GM06990 (cell line): ENCODE data around the gene AKTIP.

ENCODE experiments used
- DNase-seq: peaks from one replicate; pipeline ENCODE4 v3.0.0-alpha.2; 2011; ENCODE audit not compliant: insufficient read length; ENCODE audit errors: extremely low read depth
- H3K27me3 ChIP-seq: replicated peaks from 2 replicates; pipeline ENCODE4 v1.6.0; 2011; ENCODE audit warnings: low read length; ENCODE audit not compliant: control insufficient read depth, insufficient read depth
- H3K36me3 ChIP-seq: 2 replicates; pipeline ENCODE4 v1.5.1; 2011; ENCODE audit warnings: low read length; ENCODE audit not compliant: control insufficient read depth, insufficient read depth
- H3K4me3 ChIP-seq: replicated peaks from 2 replicates; pipeline ENCODE4 v1.5.1; 2011; ENCODE audit warnings: low read depth, mild to moderate bottlenecking, control low read depth, low read length
- TF ChIP-seq, protein P1 (sequence below): IDR thresholded peaks from 2 replicates; pipeline ENCODE4 v1.5.1; 2011; ENCODE audit warnings: low read length, control low read depth, mild to moderate bottlenecking, inconsistent platforms; ENCODE audit not compliant: insufficient read depth, poor library complexity, severe bottlenecking

Gene AKTIP

DNA sequence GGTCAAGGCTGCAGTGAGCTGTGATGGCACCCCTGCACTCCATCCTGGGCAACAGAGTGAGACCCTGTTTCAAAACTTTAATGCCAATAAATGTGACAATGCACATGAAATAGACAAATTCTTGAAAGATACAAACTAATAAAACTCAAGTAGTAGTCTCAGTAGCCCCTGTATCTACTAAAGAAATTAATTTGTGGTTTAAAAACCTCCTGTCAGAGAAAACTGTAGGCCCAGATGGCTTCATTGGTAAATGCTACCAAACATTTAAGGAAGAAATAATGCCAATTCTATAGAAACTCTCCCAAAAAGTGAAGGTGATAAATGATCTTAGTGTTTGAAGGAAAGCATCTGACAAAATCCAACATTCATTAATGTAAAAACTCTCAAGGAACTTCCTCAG lies 16.8 kb downstream of the AKTIP start:
- Histone ChIP-seq H3K4me3 (no peak overlapping the region), H3K36me3 (peaks cover 10% of the 10 kb centered on the region), H3K27me3 (no peaks in the 10 kb centered on the region)
- no peak for DNase-seq
- TF ChIP-seq, protein P1, sequence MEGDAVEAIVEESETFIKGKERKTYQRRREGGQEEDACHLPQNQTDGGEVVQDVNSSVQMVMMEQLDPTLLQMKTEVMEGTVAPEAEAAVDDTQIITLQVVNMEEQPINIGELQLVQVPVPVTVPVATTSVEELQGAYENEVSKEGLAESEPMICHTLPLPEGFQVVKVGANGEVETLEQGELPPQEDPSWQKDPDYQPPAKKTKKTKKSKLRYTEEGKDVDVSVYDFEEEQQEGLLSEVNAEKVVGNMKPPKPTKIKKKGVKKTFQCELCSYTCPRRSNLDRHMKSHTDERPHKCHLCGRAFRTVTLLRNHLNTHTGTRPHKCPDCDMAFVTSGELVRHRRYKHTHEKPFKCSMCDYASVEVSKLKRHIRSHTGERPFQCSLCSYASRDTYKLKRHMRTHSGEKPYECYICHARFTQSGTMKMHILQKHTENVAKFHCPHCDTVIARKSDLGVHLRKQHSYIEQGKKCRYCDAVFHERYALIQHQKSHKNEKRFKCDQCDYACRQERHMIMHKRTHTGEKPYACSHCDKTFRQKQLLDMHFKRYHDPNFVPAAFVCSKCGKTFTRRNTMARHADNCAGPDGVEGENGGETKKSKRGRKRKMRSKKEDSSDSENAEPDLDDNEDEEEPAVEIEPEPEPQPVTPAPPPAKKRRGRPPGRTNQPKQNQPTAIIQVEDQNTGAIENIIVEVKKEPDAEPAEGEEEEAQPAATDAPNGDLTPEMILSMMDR = no peak

DNA sequence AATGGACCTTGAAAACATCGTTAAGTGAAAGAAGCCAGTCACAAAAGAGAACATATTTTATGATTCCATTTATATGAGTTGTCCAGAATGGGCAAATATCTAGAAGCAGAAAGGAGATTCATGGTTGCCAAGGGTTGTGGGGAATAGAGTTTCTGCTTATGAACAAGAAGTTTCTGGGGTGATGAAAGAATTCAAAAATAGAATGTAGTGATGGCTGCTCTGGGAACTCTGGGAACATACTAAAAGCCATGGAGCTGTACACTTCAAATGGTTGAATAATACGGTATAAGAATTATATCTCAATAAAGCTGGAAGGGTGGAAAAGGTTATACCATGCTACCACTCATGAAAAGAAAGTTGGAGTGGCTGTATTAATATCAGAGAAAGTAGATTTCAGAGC lies 18.5 kb downstream of the AKTIP start:
- H3K27me3 ChIP-seq = no peaks in the 10 kb centered on the region
- TF ChIP-seq, protein P1 = no peak
- peaks cover 13% of the 10 kb centered on the region for H3K36me3 ChIP-seq

DNA sequence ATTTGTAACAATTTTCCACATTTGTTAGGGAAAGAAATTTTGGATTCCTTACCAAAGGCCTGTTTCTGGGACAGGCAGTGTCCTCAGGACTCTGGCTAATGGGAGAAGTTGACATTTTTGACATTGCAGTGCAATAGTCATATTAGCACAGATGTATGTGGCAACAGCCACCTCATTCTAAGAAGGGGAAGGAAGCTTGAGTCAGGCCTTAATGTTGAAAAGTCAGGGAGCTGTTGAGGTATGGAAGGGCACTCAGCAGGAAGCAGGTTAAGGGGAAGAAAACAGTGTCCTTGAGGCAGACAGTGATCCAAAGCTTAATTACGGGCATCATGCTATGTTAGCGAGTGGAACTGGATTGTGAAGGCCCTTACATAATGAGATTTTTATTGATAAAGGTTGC lies 20.9 kb downstream of the AKTIP start:
- DNase-seq = no peak
- Histone ChIP-seq H3K4me3 (no peak overlapping the region), H3K36me3 (peaks cover 16% of the 10 kb centered on the region), H3K27me3 (no peaks in the 10 kb centered on the region)
- TF ChIP-seq, protein P1 = no peak

More for the DNA sequence above, 18.5 kb downstream of the AKTIP start:
- DNase-seq = no peak
- H3K4me3 ChIP-seq = no peak overlapping the region

DNA sequence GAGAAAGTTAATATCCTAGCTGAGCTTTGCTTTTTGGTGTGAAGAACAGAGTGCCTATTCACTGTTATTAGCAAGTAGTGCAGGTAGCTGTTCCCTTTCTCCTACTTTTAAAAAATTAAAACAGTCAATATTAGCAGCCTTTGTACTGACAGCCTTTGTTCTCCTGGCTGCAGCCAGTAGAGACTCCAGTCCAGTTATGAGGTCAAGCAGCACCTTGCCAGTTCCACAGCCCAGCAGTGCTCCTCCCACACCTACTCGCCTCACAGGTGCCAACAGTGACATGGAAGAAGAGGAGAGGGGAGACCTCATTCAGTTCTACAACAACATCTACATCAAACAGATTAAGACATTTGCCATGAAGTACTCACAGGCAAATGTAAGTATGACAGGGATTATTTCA lies 22.6 kb downstream of the AKTIP start:
- no peak for DNase-seq
- peaks cover 16% of the 10 kb centered on the region for H3K36me3 ChIP-seq
- no peaks in the 10 kb centered on the region for H3K27me3 ChIP-seq
- H3K4me3 ChIP-seq = no peak overlapping the region
- TF ChIP-seq, protein P1 = no peak

DNA sequence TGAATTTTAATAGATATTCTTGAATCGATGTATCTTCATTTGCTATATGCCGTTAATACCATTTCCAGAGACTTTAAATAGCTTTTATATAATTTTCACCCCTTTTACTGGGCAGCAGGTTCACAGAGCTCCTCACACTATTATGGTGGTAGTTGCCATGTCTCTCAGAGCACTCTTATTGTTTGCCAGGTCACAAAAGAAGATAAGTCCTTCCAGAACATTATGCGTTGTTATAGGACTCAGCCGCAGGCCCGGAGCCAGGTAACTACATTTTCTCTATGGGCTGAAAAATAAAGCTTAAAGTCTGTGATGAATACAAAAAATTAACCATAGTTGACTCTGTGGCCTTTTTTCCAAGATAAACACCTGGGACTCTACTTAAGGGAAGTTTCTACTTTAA lies 24.0 kb downstream of the AKTIP start:
- TF ChIP-seq, protein P1 = no peak
- H3K36me3 ChIP-seq = peaks cover 14% of the 10 kb centered on the region
- no peaks in the 10 kb centered on the region for H3K27me3 ChIP-seq
- no peak overlapping the region for H3K4me3 ChIP-seq
- no peak for DNase-seq

DNA sequence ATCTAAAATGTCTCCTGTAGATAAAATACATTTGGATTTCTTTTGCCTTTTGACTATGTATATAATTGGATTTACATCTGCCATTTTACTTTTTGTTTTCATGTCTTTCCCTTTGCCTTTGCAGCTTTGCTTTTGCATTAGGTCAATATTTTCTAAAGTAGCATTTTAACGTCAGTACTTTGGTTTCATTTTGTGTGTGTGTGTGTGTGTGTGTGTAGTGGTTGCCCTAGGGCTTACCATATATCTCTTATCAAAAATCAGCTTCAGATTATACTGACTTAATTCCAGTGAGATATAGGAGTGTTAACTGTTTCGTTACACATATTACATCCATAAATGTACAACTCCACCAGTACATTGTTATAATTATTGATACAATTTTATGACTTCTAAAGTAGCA lies 26.1 kb downstream of the AKTIP start:
- no peaks in the 10 kb centered on the region for H3K27me3 ChIP-seq
- H3K36me3 ChIP-seq = peaks cover 11% of the 10 kb centered on the region
- TF ChIP-seq, protein P1 = no peak
- DNase-seq = no peak
- no peak overlapping the region for H3K4me3 ChIP-seq
